GM21786 (cell line): ENCODE data around the gene CEP63.
"Not testable (repeated sequence)": the region's sequence is repeated elsewhere in the genome, so short reads cannot be mapped to it uniquely, and the experiment has no call there.

Experiments
- ATAC-seq: cut with Tn5 transposase; IDR thresholded peaks from one replicate; pipeline ENCODE4 v1.9.1; 2021; ENCODE audit not compliant: unreplicated experiment

Gene CEP63

GRCh38 chr3:134567605-134568004, 81.7 kb downstream of the CEP63 start:
- ATAC-seq: no peak

GRCh38 chr3:134568790-134569189, 82.9 kb downstream of the CEP63 start:
- no peak for ATAC-seq

GRCh38 chr3:134569899-134570298, 84.0 kb downstream of the CEP63 start:
- ATAC-seq: not testable (repeated sequence)

- ATAC-seq: no peak
Observed at GRCh38 chr3:134576426-134576825, 90.6 kb downstream of the CEP63 start.

GRCh38 chr3:134576831-134577230, 91.0 kb downstream of the CEP63 start:
- no peak for ATAC-seq

GRCh38 chr3:134579141-134579665, 93.3 kb downstream of the CEP63 start:
- ATAC-seq: no peak

- no peak for ATAC-seq
Observed at GRCh38 chr3:134590766-134591165, 104.9 kb downstream of the CEP63 start.

- no peak for ATAC-seq
Observed at GRCh38 chr3:134592806-134593205, 106.9 kb downstream of the CEP63 start.

- no peak for ATAC-seq
Observed at GRCh38 chr3:134594331-134594741, 108.5 kb downstream of the CEP63 start.

- ATAC-seq: not testable (repeated sequence)
Observed at GRCh38 chr3:134594986-134595385, 109.1 kb downstream of the CEP63 start.

GRCh38 chr3:134597390-134597970, 111.6 kb downstream of the CEP63 start:
- no peak for ATAC-seq

- no peak for ATAC-seq
Observed at GRCh38 chr3:134598763-134599545, 113.1 kb downstream of the CEP63 start.

- no peak for ATAC-seq
Observed at GRCh38 chr3:134600206-134600605, 114.3 kb downstream of the CEP63 start.

- peak; percentile 73 for ATAC-seq
Observed at GRCh38 chr3:134600685-134601463, 115.0 kb downstream of the CEP63 start.

GRCh38 chr3:134601539-134602439, 115.9 kb downstream of the CEP63 start:
- no peak for ATAC-seq

- ATAC-seq: no peak
Observed at GRCh38 chr3:134602440-134602814, 116.6 kb downstream of the CEP63 start.

GRCh38 chr3:134603480-134603879, 117.6 kb downstream of the CEP63 start:
- ATAC-seq: no peak

GRCh38 chr3:134603956-134604355, 118.1 kb downstream of the CEP63 start:
- no peak for ATAC-seq

GRCh38 chr3:134605556-134605955, 119.7 kb downstream of the CEP63 start:
- ATAC-seq: no peak
